LNCaP clone FGC (cell line): Measurements from ENCODE around the gene PCDHA9.

Experiments
- DNase-seq: peaks from one replicate; pipeline ENCODE4 v3.0.0-alpha.2; 2011; ENCODE audit warnings: low read depth
- H3K4me3 ChIP-seq: 2 replicates; pipeline ENCODE4 v1.5.1; 2011; ENCODE audit warnings: mild to moderate bottlenecking, low read depth, low read length, control low read depth
- TF ChIP-seq, protein P1 (sequence below): IDR thresholded peaks from 2 replicates; pipeline ENCODE4 v1.5.1; 2012; ENCODE audit warnings: mild to moderate bottlenecking; ENCODE audit not compliant: control insufficient read depth, insufficient read depth; ENCODE audit errors: extremely low read depth

The PCDHA9 gene

DNA sequence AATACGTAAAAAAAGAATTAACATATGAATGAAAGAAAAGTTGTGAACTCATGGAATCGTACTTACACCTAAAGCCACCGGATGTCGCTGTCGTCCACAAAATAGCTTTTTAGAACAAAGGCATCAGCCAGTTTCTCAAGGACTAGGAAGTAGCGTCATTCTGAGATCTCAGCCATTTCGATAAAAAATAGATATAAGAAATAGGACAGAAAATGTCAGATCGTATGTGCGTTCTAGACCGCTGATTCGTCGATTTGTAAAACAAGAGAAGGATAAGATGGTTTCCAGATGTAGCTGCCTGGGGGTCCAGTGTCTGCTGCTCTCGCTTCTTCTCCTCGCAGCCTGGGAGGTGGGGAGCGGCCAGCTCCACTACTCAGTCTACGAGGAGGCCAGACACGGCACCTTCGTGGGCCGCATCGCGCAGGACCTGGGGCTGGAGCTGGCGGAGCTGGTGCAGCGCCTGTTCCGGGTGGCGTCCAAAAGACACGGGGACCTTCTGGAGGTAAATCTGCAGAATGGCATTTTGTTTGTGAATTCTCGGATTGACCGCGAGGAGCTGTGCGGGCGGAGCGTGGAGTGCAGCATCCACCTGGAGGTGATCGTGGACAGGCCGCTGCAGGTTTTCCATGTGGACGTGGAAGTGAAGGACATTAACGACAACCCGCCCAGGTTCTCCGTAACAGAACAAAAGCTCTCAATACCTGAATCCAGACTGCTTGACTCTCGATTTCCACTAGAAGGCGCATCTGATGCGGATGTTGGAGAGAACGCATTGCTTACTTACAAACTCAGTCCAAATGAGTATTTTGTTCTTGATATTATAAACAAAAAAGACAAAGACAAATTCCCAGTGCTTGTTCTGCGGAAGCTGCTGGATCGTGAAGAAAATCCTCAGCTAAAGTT is 7.8 kb downstream of the PCDHA9 start, which contains the start of gene PCDHA10:
PCDHA10 (plus strand) TSS at position 126 of the 903 bp plus-strand sequence; CDS start at position 278, 152 bp downstream.
- H3K4me3 ChIP-seq, result no peak within 1 kb of the TSS
- TF ChIP-seq, protein P1, sequence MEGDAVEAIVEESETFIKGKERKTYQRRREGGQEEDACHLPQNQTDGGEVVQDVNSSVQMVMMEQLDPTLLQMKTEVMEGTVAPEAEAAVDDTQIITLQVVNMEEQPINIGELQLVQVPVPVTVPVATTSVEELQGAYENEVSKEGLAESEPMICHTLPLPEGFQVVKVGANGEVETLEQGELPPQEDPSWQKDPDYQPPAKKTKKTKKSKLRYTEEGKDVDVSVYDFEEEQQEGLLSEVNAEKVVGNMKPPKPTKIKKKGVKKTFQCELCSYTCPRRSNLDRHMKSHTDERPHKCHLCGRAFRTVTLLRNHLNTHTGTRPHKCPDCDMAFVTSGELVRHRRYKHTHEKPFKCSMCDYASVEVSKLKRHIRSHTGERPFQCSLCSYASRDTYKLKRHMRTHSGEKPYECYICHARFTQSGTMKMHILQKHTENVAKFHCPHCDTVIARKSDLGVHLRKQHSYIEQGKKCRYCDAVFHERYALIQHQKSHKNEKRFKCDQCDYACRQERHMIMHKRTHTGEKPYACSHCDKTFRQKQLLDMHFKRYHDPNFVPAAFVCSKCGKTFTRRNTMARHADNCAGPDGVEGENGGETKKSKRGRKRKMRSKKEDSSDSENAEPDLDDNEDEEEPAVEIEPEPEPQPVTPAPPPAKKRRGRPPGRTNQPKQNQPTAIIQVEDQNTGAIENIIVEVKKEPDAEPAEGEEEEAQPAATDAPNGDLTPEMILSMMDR, result 0 out of 2 replicates have a peak, but pooled peaks have one; percentile 27
- DNase-seq, result no peak

DNA sequence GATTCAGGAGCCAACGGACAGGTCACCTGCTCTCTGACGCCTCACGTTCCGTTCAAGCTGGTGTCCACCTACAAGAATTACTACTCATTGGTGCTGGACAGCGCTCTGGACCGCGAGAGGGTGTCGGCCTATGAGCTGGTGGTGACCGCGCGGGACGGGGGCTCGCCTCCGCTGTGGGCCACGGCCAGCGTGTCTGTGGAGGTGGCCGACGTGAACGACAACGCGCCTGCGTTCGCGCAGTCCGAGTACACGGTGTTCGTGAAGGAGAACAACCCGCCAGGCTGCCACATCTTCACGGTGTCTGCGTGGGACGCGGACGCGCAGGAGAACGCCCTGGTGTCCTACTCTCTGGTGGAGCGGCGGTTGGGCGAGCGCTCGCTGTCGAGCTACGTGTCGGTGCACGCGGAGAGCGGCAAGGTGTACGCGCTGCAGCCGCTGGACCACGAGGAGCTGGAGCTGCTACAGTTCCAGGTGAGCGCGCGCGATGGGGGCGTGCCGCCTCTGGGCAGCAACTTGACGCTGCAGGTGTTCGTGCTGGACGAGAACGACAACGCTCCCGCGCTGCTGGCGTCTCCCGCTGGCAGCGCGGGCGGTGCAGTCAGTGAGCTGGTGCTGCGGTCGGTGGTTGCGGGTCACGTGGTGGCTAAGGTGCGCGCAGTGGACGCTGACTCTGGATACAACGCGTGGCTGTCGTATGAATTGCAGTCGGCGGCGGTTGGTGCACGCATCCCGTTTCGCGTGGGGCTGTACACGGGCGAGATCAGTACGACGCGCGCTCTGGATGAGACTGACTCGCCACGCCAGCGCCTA is 9.2 kb downstream of the PCDHA9 start:
- no peak overlapping the region for H3K4me3 ChIP-seq
- DNase-seq, result no peak
- TF ChIP-seq, protein P1, result no peak

DNA sequence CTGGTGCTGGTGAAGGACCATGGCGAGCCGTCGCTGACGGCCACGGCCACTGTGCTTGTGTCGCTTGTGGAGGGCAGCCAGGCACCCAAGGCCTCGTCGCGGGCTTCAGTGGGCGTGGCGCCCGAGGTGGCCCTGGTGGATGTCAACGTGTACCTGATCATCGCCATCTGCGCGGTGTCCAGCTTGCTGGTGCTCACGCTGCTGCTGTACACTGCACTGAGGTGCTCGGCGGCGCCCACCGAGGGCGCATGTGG is 9.7 kb downstream of the PCDHA9 start:
- DNase-seq, result no peak
- H3K4me3 ChIP-seq, result no peak overlapping the region
- TF ChIP-seq, protein P1, result no peak

DNA sequence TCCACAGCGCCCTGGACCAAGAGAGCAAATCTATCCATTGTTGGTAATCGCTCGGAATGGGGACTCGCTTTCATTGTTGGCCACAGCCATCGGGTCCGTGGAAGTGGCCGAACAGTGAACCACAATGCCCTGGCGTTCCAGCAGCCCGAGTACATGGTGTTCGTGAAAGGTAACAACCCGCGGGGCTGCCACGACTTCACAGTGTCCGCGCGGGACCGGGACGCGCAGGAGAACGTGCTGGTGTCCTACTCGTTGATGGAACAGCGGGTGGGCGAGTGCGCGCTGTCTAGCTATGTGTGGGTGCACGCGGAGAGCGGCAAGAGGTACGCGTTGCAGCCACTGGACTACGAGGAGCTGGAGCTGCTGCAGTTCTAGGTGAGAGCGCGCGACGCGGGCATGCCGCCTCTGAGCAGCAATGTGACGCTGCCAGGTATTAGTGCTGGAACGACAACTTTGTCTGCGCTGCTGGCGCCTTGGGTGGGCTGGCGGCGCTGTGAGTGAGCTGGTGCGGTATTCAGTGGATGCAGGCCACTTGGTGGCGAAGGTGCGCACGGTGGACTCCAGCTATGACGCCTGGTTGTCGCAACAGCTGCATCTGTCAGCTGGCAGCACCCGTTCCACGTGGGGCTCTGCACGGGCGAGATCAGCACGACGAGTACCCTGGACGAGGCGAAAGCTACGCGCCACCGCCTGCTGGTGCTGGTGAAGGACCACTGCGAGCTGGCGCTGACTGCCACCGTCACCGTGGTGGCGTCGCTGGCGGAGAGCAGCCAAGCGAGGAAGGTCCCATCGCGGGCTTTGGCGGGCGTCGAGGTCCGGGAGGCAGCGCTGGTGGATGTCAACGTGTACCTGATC is 14.5 kb downstream of the PCDHA9 start:
- H3K4me3 ChIP-seq, result no peak overlapping the region
- TF ChIP-seq, protein P1, result no peak

DNA sequence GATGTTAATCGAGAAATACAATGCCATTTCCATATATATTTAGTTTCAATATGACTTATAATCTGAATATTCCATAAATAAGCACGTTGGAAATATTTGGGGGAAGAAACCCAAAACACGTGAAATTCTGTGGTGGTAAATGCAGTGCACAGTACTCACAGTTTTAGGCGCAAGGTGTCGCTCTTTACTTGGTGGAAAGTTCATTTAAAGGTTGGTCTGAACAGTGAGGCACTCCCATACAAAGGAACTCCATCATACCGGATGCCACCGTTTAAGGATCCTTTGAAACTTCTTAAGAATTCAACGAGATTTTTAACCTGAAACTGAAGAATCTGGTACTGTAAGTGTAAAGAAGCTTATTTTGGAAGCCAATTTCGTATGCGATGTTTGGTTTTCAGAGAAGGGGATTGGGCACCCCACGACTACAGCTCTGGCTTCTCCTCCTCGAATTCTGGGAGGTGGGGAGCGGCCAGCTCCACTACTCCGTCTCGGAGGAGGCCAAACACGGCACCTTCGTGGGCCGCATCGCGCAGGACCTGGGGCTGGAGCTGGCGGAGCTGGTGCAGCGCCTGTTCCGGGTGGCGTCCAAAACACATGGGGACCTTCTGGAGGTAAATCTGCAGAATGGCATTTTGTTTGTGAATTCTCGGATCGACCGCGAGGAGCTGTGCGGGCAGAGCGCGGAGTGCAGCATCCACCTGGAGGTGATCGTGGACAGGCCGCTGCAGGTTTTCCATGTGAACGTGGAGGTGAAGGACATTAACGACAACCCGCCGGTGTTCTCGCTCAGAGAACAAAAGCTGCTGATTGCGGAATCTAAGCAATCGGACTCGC is 20.8 kb downstream of the PCDHA9 start, which contains the start of gene PCDHA11:
PCDHA11 (plus strand) TSS at position 237 of the 834 bp plus-strand sequence; CDS start at position 384, 147 bp downstream.
- no peak within 1 kb of the TSS for H3K4me3 ChIP-seq
- TF ChIP-seq, protein P1, result peak; percentile 52
- no peak for DNase-seq

More for the DNA sequence above, 14.5 kb downstream of the PCDHA9 start:
- no peak for DNase-seq

- no peak for DNase-seq
- TF ChIP-seq, protein P1, result peak; percentile 68
- H3K4me3 ChIP-seq, result no peak overlapping the region
These were observed 21.3 kb downstream of the PCDHA9 start for GRCh38 chr5:140869555-140869886.
